ENCODE results near the gene ASB6. TPM values are rescaled to one million over a fixed set of nuclear protein-coding genes. Genes with fewer than 3 reads are reported as not detected.

ASB6 gene
- polyA plus RNA-seq, 1 of the 3 experiments (the other 2 are of a cell fraction), result 35.9 TPM

GRCh38 chr9:129685933-129686259 lies 43.9 kb upstream of the ASB6 start:
- Histone ChIP-seq H3K27me3 (ENCODE audit: insufficient read depth) (no peaks in the 10 kb centered on the region), H3K27ac (ENCODE audit: low read depth in 2 of 2, low read length in 1 of 2) (no peak overlapping the region), H3K4me3 (ENCODE audit: low read depth in 2 of 2, low read length in 1 of 2) (no peak overlapping the region), H4K20me1 (ENCODE audit: insufficient read depth) (no peaks in the 10 kb centered on the region), H3K9me2 (no peaks in the 10 kb centered on the region), H3K9me3 (no peaks in the 10 kb centered on the region), H3F3A (replicated peaks; ENCODE audit: insufficient read depth) (no peaks in the 10 kb centered on the region), H3K4me2 (no peak overlapping the region), H3K36me3 (replicated peaks in 1 of 2; ENCODE audit: control insufficient read depth in 1 of 2, insufficient read depth in 2 of 2, low read length in 1 of 2) (no peaks in the 10 kb centered on the region), H3K9ac (no peak overlapping the region), H3K79me2 (ENCODE audit: insufficient read depth) (no peaks in the 10 kb centered on the region), H3K4me1 (ENCODE audit: control insufficient read depth in 1 of 2, insufficient read depth in 2 of 2, low read depth in 1 of 2, low read length in 1 of 2) (no peaks in the 10 kb centered on the region), H2AFZ (ENCODE audit: low read depth) (no peak overlapping the region)
- TF ChIP-seq ELF1 (IDR thresholded peaks at IDR 0.05) (no peak), RFX5 (IDR thresholded peaks at IDR 0.05; ENCODE audit: low read length) (no peak), USF2 (IDR thresholded peaks at IDR 0.05; ENCODE audit: borderline replicate concordance, low read depth, low read length) (no peak), EZH2phosphoT487 (IDR thresholded peaks at IDR 0.05; ENCODE audit: borderline replicate concordance, low read depth) (no peak), GATA2 (CRISPR knock-in tag; IDR thresholded peaks at IDR 0.05) (no peak), FOXJ3 (CRISPR knock-in tag; IDR thresholded peaks at IDR 0.05) (no peak), CTCF (IDR thresholded peaks at IDR 0.05) (no peak)
- TF ChIP-seq, protein P1, sequence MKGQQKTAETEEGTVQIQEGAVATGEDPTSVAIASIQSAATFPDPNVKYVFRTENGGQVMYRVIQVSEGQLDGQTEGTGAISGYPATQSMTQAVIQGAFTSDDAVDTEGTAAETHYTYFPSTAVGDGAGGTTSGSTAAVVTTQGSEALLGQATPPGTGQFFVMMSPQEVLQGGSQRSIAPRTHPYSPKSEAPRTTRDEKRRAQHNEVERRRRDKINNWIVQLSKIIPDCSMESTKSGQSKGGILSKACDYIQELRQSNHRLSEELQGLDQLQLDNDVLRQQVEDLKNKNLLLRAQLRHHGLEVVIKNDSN (IDR thresholded peaks at IDR 0.05; ENCODE audit: borderline replicate concordance, low read depth), result no peak
- POLR2A ChIA-PET, result no interaction called here
- 56% methylated on average over 3 of the region's 3 CpGs for WGBS (ENCODE audit: low lambda C conversion rate)
- CTCF ChIA-PET, result no interaction called here
- no peak for DNase-seq

GRCh38 chr9:129685220-129685932 lies 43.4 kb upstream of the ASB6 start:
- no peaks in the 10 kb centered on the region for H3K4me1 ChIP-seq (ENCODE audit: control insufficient read depth in 1 of 2, insufficient read depth in 2 of 2, low read depth in 1 of 2, low read length in 1 of 2)
- no peak for TF ChIP-seq EP300 (IDR thresholded peaks at IDR 0.05; ENCODE audit: borderline replicate concordance in 1 of 2, low read depth in 1 of 2, low read length in 1 of 2)
- no peak for TF ChIP-seq EZH2phosphoT487 (IDR thresholded peaks at IDR 0.05; ENCODE audit: borderline replicate concordance, low read depth)
- no peak for TF ChIP-seq YY1 (IDR thresholded peaks at IDR 0.05; ENCODE audit: low read depth)
- TF ChIP-seq RXRA (IDR thresholded peaks at IDR 0.05; ENCODE audit: borderline replicate concordance, low read depth), result no peak
- no peak for TF ChIP-seq SIN3A (IDR thresholded peaks at IDR 0.05; ENCODE audit: borderline replicate concordance, low read depth, low read length)
- no peak for TF ChIP-seq RCOR1 (IDR thresholded peaks at IDR 0.05; ENCODE audit: low read length)
- no peak for TF ChIP-seq ELF1 (IDR thresholded peaks at IDR 0.05)
- no peak for TF ChIP-seq MEF2A (IDR thresholded peaks at IDR 0.05; ENCODE audit: borderline replicate concordance, low read depth)
- no peak for TF ChIP-seq FOXJ3 (CRISPR knock-in tag; IDR thresholded peaks at IDR 0.05)
- H3K9me2 ChIP-seq, result no peaks in the 10 kb centered on the region
- WGBS (ENCODE audit: low lambda C conversion rate), result 69% methylated on average over 15 of the region's 15 CpGs
- H4K20me1 ChIP-seq (ENCODE audit: insufficient read depth), result no peaks in the 10 kb centered on the region
- H3K79me2 ChIP-seq (ENCODE audit: insufficient read depth), result no peaks in the 10 kb centered on the region
- H3F3A ChIP-seq (replicated peaks; ENCODE audit: insufficient read depth), result no peaks in the 10 kb centered on the region
- CTCF ChIA-PET, result no interaction called here
- no peak overlapping the region for H3K9ac ChIP-seq
- no peak for DNase-seq
- H3K9me3 ChIP-seq, result no peaks in the 10 kb centered on the region
- no peak overlapping the region for H2AFZ ChIP-seq (ENCODE audit: low read depth)
- POLR2A ChIA-PET, result no interaction called here
- no peaks in the 10 kb centered on the region for H3K36me3 ChIP-seq (replicated peaks in 1 of 2; ENCODE audit: control insufficient read depth in 1 of 2, insufficient read depth in 2 of 2, low read length in 1 of 2)
- H3K4me2 ChIP-seq, result no peak overlapping the region
- H3K27ac ChIP-seq (ENCODE audit: low read depth in 2 of 2, low read length in 1 of 2), result no peak overlapping the region
- no peak overlapping the region for H3K4me3 ChIP-seq (ENCODE audit: low read depth in 2 of 2, low read length in 1 of 2)
- no peaks in the 10 kb centered on the region for H3K27me3 ChIP-seq (ENCODE audit: insufficient read depth)
